ENCODE measurements around the gene EMC10. TPM values are rescaled to one million over a fixed set of nuclear protein-coding genes. Genes with fewer than 3 reads are reported as not detected.

Gene EMC10
- total RNA-seq, 1 experiment from 2014 or later: 228 TPM

DNA sequence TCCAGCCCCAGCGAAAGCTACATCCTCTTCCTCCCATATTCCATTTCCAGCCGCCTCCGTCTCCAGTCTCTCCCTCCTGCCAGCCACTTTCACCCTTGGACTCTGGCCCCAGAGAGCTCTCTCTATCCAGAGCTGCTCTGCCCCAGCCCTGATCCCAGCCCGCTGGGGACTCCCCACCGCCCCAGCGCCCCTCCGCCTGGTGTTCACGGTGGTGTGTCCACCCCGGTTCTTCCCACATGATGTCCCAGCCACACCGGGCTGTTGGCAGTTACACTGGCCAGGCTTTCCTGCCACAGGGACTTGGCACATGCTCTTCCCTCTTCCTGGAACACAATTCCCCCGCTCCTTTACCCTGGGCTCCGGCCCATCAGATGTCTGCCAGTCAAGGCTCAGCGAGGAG, 11.3 kb upstream of the EMC10 start:
- H3K4me2 ChIP-seq (ENCODE audit: low read length): no peak overlapping the region
- no peaks in the 10 kb centered on the region for H3K79me2 ChIP-seq (ENCODE audit: low read length)
- DNase-seq (no peak), ATAC-seq (no peak)
- H3K4me3 ChIP-seq (ENCODE audit: low read length): no peak overlapping the region
- no peak for TF ChIP-seq EZH2phosphoT487 (IDR thresholded peaks at IDR 0.05; ENCODE audit: borderline replicate concordance, low read length)
- TF ChIP-seq EZH2 (IDR thresholded peaks at IDR 0.05; ENCODE audit: low read length, unreplicated experiment): no peak
- TF ChIP-seq, protein P1, sequence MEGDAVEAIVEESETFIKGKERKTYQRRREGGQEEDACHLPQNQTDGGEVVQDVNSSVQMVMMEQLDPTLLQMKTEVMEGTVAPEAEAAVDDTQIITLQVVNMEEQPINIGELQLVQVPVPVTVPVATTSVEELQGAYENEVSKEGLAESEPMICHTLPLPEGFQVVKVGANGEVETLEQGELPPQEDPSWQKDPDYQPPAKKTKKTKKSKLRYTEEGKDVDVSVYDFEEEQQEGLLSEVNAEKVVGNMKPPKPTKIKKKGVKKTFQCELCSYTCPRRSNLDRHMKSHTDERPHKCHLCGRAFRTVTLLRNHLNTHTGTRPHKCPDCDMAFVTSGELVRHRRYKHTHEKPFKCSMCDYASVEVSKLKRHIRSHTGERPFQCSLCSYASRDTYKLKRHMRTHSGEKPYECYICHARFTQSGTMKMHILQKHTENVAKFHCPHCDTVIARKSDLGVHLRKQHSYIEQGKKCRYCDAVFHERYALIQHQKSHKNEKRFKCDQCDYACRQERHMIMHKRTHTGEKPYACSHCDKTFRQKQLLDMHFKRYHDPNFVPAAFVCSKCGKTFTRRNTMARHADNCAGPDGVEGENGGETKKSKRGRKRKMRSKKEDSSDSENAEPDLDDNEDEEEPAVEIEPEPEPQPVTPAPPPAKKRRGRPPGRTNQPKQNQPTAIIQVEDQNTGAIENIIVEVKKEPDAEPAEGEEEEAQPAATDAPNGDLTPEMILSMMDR (conservative IDR thresholded peaks at IDR 0.05; ENCODE audit: low read depth, low read length): no peak
- no peaks in the 10 kb centered on the region for H3K27me3 ChIP-seq (ENCODE audit: low read length)
- no peak overlapping the region for H3K9ac ChIP-seq (ENCODE audit: low read length)
- H3K9me3 ChIP-seq (ENCODE audit: low read length): no peaks in the 10 kb centered on the region
- BruUV-seq (replicated peaks): no TSS peak
- no peaks in the 10 kb centered on the region for H4K20me1 ChIP-seq (ENCODE audit: low read length)
- H3K36me3 ChIP-seq (ENCODE audit: low read depth, low read length): no peaks in the 10 kb centered on the region
- no peaks in the 10 kb centered on the region for H3K9me2 ChIP-seq (replicated peaks; ENCODE audit: low read length)
- CTCF ChIA-PET: no interaction called here
- intact Hi-C loops (cut with micrococcal nuclease): no loop called here
- H2AFZ ChIP-seq (ENCODE audit: low read length): no peak overlapping the region
- POLR2A ChIA-PET (ENCODE audit: unreplicated experiment): interaction anchor here (0.6 kb wide), 1 partner anchor 24 kb away, joined by 3 read pairs; no protein-coding TSS in a partner anchor
- 0 out of 2 replicates have a peak, but pooled peaks cover 6% of the 10 kb centered on the region for H3K4me1 ChIP-seq (ENCODE audit: insufficient read depth, low read length)
- no peaks in the 10 kb centered on the region for H3F3A ChIP-seq (ENCODE audit: low read length, unreplicated experiment)
- no peak overlapping the region for H3K27ac ChIP-seq (ENCODE audit: low read length)

DNA sequence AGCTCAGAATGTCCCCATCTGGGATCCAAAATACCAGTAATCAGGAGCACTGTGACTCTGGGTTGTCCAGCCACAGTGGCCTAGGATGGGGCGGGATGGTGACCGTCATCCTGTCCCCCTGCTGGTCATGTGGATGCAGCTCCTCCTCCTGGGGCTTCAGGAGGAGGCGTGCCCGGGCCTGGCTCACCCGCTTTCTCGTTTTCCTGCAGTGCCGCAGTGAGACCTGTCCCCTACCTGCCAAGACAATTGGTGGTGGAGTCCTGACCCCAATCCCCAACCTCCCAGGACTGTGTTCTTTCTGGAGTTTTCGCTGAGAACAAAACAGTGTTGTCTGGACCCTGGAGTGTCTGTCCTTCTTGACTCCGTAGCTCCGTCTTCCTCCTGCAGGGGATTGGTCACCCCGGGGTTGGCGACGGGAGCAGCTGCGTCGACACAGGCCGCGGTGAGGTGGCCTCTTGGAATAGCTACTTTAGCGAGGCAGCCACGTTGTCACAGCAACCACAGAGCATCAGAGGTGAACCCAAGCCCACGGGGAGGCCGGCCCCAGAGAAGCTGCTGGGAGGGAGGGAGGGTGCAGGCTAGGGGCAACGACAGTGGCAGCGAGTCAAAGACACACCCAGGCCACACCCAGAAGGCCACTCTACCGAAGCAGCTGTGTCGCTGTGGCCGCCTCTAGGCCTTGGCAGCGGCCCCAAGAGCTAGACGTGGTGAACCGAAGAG, 10.2 kb upstream of the EMC10 start:
- POLR2A ChIA-PET (ENCODE audit: unreplicated experiment): no interaction called here
- intact Hi-C loops (cut with micrococcal nuclease): no loop called here
- no peak for TF ChIP-seq EZH2phosphoT487 (IDR thresholded peaks at IDR 0.05; ENCODE audit: borderline replicate concordance, low read length)
- TF ChIP-seq, protein P1 (conservative IDR thresholded peaks at IDR 0.05; ENCODE audit: low read depth, low read length): peak; percentile 49; the same call in 1 of the 2 replicates
- no peak for TF ChIP-seq EZH2 (IDR thresholded peaks at IDR 0.05; ENCODE audit: low read length, unreplicated experiment)
- CTCF ChIA-PET: interaction anchor here (1.2 kb wide), 1 partner anchor 97 kb away, joined by 4 read pairs; no protein-coding TSS in a partner anchor
- Histone ChIP-seq H3F3A (ENCODE audit: low read length, unreplicated experiment) (no peaks in the 10 kb centered on the region), H3K4me1 (ENCODE audit: insufficient read depth, low read length) (no peaks in the 10 kb centered on the region), H3K9ac (ENCODE audit: low read length) (no peak overlapping the region), H3K79me2 (ENCODE audit: low read length) (no peaks in the 10 kb centered on the region), H4K20me1 (ENCODE audit: low read length) (no peaks in the 10 kb centered on the region), H3K4me3 (ENCODE audit: low read length) (no peak overlapping the region), H2AFZ (ENCODE audit: low read length) (no peak overlapping the region), H3K9me3 (ENCODE audit: low read length) (no peaks in the 10 kb centered on the region), H3K36me3 (ENCODE audit: low read depth, low read length) (no peaks in the 10 kb centered on the region), H3K27ac (ENCODE audit: low read length) (no peak overlapping the region), H3K4me2 (ENCODE audit: low read length) (no peak overlapping the region), H3K9me2 (replicated peaks; ENCODE audit: low read length) (no peaks in the 10 kb centered on the region), H3K27me3 (ENCODE audit: low read length) (no peaks in the 10 kb centered on the region)
- peak; percentile 29 for DNase-seq
- BruUV-seq (replicated peaks): no TSS peak
- peak; percentile 50 for ATAC-seq

DNA sequence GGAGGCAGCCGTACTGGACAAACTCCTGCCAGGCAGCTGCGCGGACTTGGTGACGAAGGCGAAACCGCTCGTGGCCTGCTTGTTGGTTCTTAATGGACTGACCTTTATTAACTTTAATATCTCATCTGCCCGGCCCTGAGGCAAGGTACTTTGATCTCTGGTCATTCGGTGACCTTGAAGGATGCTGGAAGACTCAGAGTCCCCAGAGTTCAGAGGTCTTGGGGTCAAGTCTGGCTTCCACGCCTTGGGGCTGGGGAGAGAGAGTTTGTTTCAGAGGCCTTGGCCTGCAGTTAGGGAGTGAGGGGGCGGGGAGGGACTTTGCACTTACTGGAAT, 9.6 kb upstream of the EMC10 start:
- Histone ChIP-seq H3K27ac (ENCODE audit: low read length) (no peak overlapping the region), H2AFZ (ENCODE audit: low read length) (no peak overlapping the region), H3K4me3 (ENCODE audit: low read length) (no peak overlapping the region), H3K9ac (ENCODE audit: low read length) (no peak overlapping the region), H4K20me1 (ENCODE audit: low read length) (no peaks in the 10 kb centered on the region), H3K79me2 (ENCODE audit: low read length) (no peaks in the 10 kb centered on the region), H3K9me2 (replicated peaks; ENCODE audit: low read length) (no peaks in the 10 kb centered on the region), H3K36me3 (ENCODE audit: low read depth, low read length) (no peaks in the 10 kb centered on the region), H3F3A (ENCODE audit: low read length, unreplicated experiment) (no peaks in the 10 kb centered on the region), H3K4me1 (ENCODE audit: insufficient read depth, low read length) (no peaks in the 10 kb centered on the region), H3K4me2 (ENCODE audit: low read length) (no peak overlapping the region), H3K9me3 (ENCODE audit: low read length) (no peaks in the 10 kb centered on the region), H3K27me3 (ENCODE audit: low read length) (no peaks in the 10 kb centered on the region)
- CTCF ChIA-PET: interaction anchor here (1.2 kb wide), 1 partner anchor 98 kb away, joined by 4 read pairs; no protein-coding TSS in a partner anchor
- TF ChIP-seq, protein P1 (conservative IDR thresholded peaks at IDR 0.05; ENCODE audit: low read depth, low read length): no peak
- TF ChIP-seq EZH2phosphoT487 (IDR thresholded peaks at IDR 0.05; ENCODE audit: borderline replicate concordance, low read length) (no peak), EZH2 (IDR thresholded peaks at IDR 0.05; ENCODE audit: low read length, unreplicated experiment) (no peak)
- intact Hi-C loops (cut with micrococcal nuclease): no loop called here
- no TSS peak for BruUV-seq (replicated peaks)
- no peak for ATAC-seq
- POLR2A ChIA-PET (ENCODE audit: unreplicated experiment): no interaction called here
- DNase-seq: no peak
